ENCODE data around the gene PSME3.

PSME3 gene

DNA sequence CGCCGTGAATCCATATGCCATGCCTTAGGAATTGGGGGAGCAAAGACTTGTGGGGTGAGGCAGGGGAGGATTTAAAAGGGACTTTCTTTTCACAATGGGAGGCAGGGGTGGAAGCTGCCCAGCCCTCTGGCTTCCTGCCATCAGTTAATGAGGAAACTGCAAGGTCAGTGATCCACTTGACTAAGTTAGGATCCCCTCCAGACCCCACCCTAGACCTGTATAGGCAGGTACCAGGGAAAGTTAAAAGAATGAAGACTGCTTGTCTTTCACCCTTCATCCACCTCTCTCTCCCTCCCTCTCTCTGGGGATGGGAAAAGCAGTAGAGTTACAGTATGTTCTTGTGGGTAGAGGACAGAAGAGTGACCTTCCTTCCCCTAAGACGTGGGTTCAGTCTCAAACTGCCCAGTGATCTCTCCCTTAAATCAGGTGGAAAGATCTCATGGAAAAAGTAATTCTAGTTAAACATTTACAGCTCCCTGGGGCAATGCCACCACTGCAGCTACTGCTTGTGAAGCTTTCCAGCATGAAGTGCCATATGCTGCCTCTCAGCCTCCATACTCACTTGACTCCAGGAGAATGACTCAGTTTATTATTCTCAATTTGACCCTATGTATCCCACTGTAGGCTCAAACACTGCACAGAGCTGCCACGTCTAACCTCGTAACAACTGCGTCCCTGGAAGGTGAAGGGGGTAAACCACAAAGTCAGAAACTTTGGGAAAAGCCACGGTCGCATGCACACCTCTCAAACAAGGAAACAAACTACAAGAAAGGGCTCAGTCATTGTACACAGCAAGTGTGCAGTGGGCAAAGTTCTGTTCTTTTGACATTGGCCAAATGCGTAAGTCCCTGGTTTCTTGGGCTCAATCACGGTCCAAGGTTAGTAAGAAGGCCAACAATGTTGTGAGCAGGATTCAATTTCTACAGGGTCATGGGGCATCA lies 35.9 kb upstream of the PSME3 start:
- H3K27me3 ChIP-seq (replicated peaks) = no peaks in the 10 kb centered on the region
- H3K4me3 ChIP-seq (ENCODE audit: low read depth, low read length) = peak overlapping the region; percentile 98
- H3K27ac ChIP-seq = no peak overlapping the region
- H3K36me3 ChIP-seq (replicated peaks) = no peaks in the 10 kb centered on the region
- in situ Hi-C loops (cut with HindIII; ENCODE audit: low pct_ligation_motif_present, low sequenced_read_pairs) = no loop called here
- DNase-seq = no peak
- TF ChIP-seq, protein P1, sequence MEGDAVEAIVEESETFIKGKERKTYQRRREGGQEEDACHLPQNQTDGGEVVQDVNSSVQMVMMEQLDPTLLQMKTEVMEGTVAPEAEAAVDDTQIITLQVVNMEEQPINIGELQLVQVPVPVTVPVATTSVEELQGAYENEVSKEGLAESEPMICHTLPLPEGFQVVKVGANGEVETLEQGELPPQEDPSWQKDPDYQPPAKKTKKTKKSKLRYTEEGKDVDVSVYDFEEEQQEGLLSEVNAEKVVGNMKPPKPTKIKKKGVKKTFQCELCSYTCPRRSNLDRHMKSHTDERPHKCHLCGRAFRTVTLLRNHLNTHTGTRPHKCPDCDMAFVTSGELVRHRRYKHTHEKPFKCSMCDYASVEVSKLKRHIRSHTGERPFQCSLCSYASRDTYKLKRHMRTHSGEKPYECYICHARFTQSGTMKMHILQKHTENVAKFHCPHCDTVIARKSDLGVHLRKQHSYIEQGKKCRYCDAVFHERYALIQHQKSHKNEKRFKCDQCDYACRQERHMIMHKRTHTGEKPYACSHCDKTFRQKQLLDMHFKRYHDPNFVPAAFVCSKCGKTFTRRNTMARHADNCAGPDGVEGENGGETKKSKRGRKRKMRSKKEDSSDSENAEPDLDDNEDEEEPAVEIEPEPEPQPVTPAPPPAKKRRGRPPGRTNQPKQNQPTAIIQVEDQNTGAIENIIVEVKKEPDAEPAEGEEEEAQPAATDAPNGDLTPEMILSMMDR (IDR thresholded peaks at IDR 0.05; ENCODE audit: low read depth, low read length, missing control alignments) = no peak

DNA sequence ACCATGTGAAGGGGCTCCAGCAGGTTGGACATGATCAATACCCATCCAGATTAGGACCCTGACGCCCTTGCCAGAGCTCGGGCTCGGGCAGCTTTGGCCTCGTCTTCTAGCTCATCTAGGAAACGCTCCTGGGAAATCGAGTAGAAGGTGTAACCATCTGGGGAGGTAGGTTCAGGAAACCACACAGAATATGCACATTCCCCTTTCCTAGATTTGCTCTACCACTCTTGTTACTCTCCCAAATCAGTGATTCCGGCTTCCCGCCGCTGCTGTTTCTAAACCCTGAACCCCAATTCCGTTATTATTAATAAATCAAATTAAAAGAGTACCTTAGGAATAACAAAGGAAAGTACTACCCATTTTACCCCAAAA lies 35.2 kb upstream of the PSME3 start:
- Histone ChIP-seq H3K27ac (peak overlapping the region; percentile 33), H3K4me3 (ENCODE audit: low read depth, low read length) (peak overlapping the region; percentile 98), H3K36me3 (replicated peaks) (no peaks in the 10 kb centered on the region), H3K27me3 (replicated peaks) (no peaks in the 10 kb centered on the region)
- in situ Hi-C loops (cut with HindIII; ENCODE audit: low pct_ligation_motif_present, low sequenced_read_pairs) = no loop called here
- TF ChIP-seq, protein P1 (IDR thresholded peaks at IDR 0.05; ENCODE audit: low read depth, low read length, missing control alignments) = no peak
- no peak for DNase-seq

DNA sequence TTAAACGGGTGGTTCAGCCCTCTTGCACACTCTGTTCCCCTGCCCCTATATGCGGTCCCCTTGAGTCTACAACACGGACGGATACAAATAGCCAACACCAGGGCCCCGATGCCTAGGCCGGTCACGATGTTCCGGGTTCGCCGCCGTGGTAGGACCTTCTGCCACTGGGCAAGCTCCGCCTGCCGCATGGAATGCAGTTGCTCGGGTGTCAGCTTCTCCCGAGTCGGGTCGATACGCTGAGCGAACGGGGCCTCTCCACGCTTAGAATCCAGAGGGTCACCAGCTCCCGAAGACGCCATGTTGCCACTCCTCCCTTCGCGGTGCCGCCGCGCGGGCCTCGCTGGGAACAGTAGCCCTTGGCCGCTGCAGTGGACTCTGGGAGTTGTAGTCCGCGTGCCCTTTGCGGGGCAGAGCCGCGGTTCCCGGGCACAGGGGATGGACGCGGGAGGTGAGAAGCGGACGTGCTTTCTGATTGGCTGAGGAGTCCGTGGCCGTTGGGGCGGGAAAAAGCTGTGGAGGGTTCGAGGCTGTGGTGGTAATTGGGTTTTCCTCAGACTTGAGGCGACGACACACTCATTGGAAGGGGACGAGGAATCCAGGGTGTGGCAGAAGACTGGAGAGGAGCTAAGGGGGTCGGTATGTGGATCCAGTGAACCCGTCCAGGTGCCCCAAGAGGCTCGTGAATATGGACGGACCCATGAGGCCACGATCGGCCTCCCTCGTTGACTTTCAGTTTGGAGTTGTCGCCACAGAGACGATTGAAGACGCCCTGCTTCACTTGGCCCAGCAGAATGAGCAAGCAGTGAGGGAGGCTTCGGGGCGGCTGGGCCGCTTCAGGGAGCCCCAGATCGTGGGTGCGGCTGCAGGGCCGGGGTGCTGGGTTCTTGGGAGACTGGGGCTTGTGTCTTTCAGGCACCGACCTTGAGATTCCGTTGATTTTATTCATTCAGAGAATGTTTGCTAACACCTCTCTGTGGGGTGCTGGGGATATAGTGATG lies 34.5 kb upstream of the PSME3 start, which contains the start of the genes CNTD1 and COA3:
Gene CNTD1, plus strand, starts transcription at position 479 of the 998 bp plus-strand sequence. Its CDS starts 207 bp downstream, at position 686.
Gene COA3, minus strand, starts transcription at position 322 of the 998 bp plus-strand sequence. Its CDS starts 23 bp downstream, at position 299.
- H3K27ac ChIP-seq = peak within 1 kb of the TSS; percentile 33
- in situ Hi-C loops (cut with HindIII; ENCODE audit: low pct_ligation_motif_present, low sequenced_read_pairs) = no loop called here
- H3K27me3 ChIP-seq (replicated peaks) = no peaks in the 10 kb centered on the region
- TF ChIP-seq, protein P1 (IDR thresholded peaks at IDR 0.05; ENCODE audit: low read depth, low read length, missing control alignments) = peak; percentile 24
- H3K4me3 ChIP-seq (ENCODE audit: low read depth, low read length) = peak within 1 kb of the TSS; percentile 98
- peak; percentile 78 for DNase-seq
- H3K36me3 ChIP-seq (replicated peaks) = no peaks in the 10 kb centered on the region

DNA sequence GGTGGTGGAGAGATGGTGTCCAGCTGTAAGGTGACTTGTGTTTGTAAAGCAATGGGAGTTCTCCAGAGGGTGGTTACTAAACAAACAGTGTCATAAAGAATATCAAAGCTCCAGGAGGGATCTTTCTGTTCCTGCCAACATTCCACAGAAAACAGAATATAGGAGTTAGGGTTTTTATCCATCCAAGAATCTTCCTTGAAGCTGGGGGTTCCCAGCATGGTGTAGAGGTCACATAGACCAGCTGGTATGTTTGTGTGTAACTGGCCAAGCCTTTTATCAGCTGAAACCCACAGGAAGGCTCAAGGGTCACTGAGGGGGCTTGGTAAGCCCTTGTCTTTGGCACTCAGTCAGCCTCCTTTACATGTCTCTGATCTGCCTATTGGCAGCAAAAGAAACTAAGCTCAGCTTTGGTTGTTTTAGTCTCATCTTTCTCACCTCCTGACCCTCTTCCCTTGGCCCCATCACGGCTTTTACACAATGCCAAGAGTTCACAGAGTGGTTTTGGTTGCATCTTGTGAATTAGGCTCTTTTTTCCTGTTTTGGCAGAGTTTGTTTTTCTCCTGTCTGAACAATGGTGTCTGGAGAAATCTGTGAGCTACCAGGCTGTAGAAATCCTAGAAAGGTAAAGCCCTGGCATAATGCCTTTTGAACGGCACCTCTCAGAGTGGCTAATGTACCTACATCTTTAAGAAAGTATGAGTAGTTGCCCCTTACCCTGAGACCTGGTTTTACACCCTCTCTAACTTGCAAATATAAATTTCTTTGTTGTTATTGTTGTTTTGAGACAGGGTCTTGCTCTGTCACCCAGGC lies 29.9 kb upstream of the PSME3 start:
- TF ChIP-seq, protein P1 (IDR thresholded peaks at IDR 0.05; ENCODE audit: low read depth, low read length, missing control alignments) = no peak
- in situ Hi-C loops (cut with HindIII; ENCODE audit: low pct_ligation_motif_present, low sequenced_read_pairs) = no loop called here
- Histone ChIP-seq H3K27ac (no peak overlapping the region), H3K36me3 (replicated peaks) (no peaks in the 10 kb centered on the region), H3K27me3 (replicated peaks) (no peaks in the 10 kb centered on the region), H3K4me3 (ENCODE audit: low read depth, low read length) (no peak overlapping the region)
- no peak for DNase-seq

DNA sequence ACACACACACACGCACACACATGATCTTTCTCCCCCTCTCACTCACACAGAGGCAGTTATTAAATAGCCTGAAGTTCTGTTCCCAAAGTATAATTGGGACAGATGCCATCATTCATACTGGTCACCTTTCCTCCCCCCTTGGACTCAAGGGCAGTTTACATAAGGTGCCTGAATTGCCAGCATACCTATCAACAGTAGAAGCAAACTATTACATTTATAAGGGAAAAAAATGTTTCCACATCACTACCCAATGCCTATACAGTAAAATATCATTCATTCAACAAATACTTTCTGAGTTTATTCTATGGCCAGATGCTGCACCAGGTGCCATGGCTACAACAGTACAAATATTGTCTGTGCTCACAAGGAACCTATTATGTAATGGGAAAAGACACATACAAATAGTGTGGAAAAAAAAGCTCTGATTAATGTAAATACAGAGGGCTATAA lies 28.3 kb upstream of the PSME3 start:
- no peak for DNase-seq
- H3K4me3 ChIP-seq (ENCODE audit: low read depth, low read length) = no peak overlapping the region
- no peaks in the 10 kb centered on the region for H3K27me3 ChIP-seq (replicated peaks)
- H3K27ac ChIP-seq = no peak overlapping the region
- in situ Hi-C loops (cut with HindIII; ENCODE audit: low pct_ligation_motif_present, low sequenced_read_pairs) = no loop called here
- TF ChIP-seq, protein P1 (IDR thresholded peaks at IDR 0.05; ENCODE audit: low read depth, low read length, missing control alignments) = no peak
- no peaks in the 10 kb centered on the region for H3K36me3 ChIP-seq (replicated peaks)

Measured in brain microvascular endothelial cell (primary cell).